NCI-H2107 treated with DMSO at 0.1 percent for 48 hours (cell line): ENCODE measurements around the gene TWIST2.

Source experiments
- DNase-seq: peaks from one replicate; lab custom pipeline; 2025; ENCODE audit not compliant: unreplicated experiment; lab: John Stamatoyannopoulos, UW

Gene TWIST2

DNA sequence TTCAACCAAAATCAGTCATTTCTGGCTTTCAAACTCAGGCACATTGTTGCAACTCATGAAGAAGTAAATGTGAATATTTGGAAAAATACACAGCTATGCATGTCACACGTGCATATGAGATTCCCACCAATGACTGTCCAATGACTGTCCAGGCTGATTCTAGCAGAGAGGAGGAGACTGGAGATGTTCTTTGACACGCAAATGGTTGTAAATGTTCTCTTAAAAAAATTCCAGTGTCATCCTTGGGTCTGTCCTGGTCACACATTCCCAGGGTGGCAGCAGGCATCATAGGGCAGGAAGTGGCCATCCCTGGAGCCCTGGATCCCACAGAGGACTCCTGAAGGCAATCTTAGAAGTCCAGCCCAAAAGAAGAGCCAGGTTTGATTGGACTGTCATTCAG, 40.9 kb downstream of the TWIST2 start:
- DNase-seq, result no peak

- no peak for DNase-seq
Observed at GRCh38 chr2:238890131-238890530, 42.2 kb downstream of the TWIST2 start.

DNA sequence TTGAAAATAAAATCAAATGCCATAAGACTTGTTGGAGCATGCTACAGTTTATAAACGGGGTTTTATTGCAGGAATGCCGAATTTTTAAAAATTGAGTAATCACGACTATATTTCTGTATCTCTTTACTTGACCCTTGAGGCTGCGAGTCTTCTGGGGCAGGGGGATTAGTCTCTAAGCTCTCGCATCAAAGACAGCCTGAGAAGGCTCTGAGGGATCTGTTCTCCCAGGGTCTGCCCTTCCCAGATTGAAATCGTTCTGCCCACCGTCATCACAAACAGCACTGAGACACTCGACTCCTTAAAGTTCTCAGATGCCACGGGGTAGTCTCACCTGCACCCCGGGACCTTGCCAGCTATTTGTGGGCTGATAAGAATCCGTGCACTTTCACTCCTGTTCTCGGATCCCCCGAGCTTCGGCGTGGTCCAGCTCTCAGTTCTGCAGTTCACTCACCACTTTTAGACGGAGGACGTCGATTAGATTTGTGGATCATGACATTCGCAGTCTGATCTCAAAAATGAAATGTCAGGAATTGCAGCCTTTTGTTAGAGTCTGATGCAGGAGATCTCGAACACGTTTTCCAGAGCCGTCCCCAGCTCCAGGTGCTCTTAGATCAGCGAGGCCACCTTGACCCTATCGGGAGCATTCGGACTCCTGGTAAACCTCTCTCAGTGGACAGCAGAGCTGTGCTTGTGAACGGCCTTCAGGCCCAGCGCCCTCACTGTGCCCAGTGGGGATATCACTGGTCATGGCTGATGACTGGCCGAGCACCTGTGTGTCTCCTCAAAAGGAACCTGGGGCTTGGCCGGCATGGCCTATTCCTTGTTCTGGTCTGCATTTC, 43.0 kb downstream of the TWIST2 start:
- DNase-seq, result no peak

DNA sequence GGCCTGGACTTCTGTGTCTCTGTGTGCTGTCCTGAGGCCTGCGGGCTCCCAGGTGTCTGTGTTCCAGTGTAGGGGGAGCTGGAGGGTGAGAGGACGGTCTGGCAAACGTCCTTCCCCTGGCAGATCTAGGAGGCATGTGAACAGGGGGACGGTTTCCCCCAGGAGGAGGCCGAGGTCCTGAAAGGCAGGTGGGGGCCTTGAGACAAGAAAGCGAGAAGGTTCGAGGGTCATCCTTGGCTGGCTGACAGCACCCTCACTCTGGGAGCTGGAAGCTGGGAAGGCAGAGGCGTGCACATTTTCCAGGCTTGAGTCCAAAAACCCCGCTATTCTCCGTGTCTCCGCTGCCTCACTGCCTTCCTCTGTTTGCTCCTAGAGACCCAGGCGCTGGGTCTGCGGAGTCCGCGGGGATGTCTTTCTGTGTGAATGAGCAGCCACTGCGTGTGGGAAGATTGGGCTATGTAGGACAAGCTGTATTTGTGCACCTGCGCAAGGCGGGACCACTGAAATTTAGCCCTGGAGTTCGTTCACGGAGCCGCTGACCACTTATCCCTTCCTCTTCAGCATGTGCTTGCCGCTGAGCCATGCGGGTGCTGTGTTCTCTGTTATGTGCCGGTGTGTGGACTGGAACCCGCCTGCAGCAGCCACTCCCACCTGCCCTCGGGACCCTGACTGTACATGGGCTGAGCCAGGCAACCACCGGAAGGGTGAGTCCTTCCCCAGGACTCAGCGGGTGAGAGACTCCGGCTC, 43.7 kb downstream of the TWIST2 start:
- no peak for DNase-seq

GRCh38 chr2:238892204-238892500, 44.3 kb downstream of the TWIST2 start:
- no peak for DNase-seq

DNA sequence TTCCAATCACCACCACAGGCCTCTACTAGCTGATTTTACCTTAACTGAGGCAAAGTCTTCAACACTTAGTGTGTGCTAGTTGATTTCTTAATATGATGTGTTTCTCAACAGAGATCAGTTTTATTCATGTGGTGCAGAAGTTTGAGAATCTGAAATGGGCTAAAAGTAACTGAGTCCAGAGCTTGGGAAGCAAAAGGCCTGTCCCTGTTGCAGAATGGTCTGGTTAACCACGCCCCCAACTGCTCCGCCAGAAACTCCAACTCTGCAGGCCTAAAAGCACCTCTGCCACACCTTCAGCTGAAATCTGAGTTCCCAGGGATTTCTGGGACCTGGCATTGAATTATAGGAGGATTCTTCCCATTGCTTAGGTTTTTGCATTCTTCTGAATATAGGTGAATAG, 44.9 kb downstream of the TWIST2 start:
- DNase-seq, result no peak

DNA sequence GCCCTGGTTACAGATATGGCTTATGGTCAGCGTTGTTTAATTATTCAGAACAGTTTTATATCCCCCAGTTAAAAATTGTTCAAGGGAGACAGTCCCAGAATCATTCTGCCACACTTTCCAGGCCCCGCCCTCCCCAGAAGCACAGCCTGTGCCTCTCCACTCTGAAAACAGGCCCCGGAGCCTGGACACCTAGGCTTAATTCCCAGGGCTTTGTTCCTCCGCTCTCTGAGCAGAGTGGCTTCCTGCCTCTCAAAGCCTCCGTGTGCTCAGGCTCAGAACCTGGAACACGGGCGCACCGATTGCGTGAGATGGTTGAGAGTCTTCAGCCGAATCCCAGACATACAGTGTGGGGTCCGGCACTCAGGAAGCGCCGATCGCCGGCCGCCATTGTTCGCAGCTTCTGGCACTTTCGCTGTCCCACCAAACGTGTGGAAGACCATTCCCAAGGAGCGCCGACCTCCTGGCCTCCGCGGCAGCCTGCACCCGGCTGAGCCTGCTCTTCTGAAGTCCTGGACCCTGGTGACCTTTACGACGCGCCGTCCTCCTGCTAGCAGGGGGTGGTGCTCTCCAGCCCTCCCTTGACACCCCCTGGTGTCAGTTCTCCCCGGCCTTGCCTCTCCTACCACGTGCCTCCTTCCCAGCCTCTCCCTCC, 45.6 kb downstream of the TWIST2 start:
- DNase-seq, result no peak

DNA sequence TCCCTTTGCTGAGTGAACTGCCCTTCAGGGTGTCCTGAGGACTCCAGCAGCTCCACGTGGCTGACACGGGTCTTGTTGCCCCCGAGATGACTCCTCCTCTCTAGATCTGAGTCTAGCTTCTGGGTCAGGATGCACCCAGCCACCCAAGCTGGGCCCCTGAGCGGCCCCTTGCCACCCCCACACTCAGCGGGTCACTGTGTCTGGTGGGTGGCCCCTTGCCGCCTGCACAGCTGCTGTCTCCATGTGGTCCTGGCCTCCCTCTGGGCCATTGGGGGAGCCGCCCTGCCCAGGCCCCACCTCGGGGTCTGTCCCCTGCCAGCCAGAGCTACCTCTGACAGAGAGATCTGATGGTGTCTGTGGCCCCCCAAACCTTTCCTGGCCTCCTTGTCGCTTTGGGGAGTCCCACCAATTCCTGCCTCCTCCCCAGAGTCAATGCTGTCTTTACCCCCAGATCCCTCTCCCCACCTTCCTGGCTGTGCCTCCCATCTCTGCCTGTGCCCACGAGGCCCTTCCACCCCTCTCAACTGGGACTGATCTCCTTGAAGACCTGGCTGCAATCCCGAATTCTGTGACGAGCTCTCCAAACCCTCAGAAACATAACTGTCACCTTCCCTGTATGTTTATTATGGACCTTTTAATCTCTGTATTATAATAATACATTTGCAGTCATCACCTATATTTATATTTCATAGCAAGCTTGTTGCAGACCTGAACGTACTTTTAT, 46.5 kb downstream of the TWIST2 start:
- DNase-seq, result no peak

GRCh38 chr2:238894950-238895298, 47.0 kb downstream of the TWIST2 start:
- no peak for DNase-seq

DNA sequence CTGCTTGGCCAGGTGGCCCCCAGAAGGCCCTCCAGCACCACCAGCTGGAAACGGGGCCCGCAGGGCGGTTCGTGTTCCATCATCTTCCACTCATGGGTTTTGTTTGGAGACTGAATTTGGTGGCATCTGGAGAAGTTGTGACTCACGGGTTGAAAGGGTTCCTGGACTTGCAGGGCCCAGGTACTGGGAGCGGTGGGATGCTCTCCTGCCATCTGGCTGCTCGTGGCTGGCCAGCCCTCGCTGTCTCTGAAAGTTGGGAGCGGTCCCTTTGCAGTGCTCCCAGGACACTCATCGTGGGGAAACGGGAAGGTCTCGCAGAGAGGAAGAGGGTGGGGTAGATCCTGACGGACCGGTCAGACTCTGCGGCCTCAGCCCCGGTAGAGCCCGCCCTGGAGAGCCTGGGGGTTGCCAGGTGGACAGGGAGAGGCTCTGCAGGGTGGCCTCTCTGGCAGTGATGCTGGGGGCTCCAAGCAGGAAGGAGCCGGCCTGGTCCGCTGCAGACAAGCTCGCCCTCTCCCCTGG, 47.5 kb downstream of the TWIST2 start:
- no peak for DNase-seq

- no peak for DNase-seq
Observed at GRCh38 chr2:238895891-238896600, 48.2 kb downstream of the TWIST2 start.

GRCh38 chr2:238896641-238897040, 48.8 kb downstream of the TWIST2 start:
- no peak for DNase-seq

GRCh38 chr2:238897122-238897880, 49.4 kb downstream of the TWIST2 start:
- no peak for DNase-seq

- DNase-seq, result no peak
Observed at GRCh38 chr2:238897911-238898311, 50.0 kb downstream of the TWIST2 start.

DNA sequence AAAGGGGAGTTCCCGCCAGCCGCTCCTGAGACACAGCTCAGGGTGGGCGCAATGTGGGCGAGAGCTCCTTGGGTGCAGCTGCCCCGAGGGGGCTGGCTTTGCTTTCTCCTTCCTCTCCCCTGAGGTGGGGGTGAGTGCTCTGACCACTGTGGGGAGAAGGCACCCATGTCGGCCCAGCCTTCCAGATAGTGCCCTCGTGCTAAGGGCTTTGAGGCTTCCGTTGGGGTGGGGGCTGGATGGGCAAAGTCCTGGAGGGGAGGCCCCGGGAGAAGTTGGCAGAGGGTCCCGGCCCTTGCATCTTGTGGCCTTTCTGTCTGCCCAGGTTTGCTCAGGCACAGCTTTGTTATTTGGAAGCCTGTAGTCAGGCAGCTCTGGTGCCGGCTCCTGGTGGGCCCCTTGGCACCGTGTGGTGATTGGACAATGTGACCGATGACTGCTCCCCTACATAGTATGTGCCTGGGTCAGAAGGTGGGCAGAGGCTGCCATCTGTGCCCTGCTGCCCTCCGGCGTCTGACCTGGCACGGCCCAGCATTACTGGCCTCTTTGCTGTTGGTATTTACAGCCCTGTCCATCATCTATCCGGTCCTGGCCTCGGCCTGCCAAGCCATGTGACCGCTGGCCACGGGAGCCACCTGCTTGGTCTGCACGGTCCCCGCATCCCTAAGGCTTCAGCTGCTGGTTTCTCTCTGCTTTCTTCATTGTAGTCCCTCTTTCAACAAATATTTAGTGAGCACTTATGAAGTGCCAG, 50.8 kb downstream of the TWIST2 start:
- no peak for DNase-seq

DNA sequence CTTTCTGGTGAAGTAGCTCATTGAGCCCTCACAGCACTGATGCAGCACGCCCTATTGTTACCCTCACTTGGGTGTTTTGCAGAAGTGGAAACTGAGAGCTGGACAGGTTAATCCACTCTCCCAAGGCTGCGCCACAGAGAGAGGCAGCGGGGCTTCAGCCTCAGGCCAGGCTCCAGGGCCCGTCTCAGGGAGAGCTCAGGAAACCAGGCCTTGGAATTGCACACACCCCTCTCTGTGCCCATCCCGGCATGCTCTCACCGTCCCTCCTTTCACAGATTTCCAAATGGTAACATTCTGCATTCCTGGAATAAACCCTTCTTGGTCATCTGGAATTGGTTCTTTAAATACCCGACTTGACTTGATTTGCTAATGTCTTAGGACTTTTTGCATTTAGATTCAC, 51.5 kb downstream of the TWIST2 start:
- no peak for DNase-seq

DNA sequence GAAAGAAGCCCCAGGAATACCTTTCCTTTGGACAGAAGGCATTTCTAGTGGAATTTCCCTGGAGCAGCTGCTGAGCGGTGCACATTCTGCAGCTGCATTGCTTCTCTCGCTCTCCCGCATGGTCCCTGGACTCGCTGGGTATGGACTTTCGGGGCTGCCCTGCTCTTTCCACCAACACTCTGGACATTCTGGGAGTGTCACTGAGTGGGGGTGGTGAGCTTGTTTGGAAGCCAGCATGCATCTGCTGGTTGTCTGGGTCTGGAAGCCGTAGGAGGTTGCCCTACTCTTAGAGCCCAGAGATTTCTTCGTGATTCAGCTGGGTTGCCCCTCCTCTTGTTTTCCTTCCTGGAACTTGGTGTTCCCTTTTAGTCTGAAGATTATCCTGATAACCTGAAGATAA, 52.6 kb downstream of the TWIST2 start:
- DNase-seq, result no peak

- no peak for DNase-seq
Observed at GRCh38 chr2:238901461-238902057, 53.7 kb downstream of the TWIST2 start.

DNA sequence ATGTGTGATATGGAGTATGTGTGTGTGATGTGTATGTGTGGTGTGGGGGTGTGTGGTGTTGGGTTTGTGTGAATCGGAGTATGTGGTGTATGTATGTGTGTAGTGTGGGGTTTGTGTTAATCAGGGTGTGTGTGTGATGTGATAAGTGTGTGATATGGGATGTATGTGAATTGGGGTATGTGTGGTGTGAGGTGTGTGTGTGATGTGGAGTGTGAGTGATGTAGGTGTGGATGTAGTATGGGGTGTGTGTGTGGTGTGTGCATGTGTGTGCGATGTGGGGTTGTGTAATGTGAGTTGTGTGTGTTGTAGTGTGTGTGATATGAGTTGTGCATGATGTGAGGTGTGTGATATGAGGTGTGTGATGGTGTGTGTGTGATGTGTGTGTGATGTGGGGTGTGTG, 54.4 kb downstream of the TWIST2 start:
- no peak for DNase-seq
